Right atrium auricular region (tissue), 2 donors: ENCODE measurements around the gene BRD1. TPM values are rescaled to one million over a fixed set of nuclear protein-coding genes. Genes with fewer than 3 reads are reported as not detected.
A peak's percentile ranks its signal among the peaks of the same experiment; 100 is the strongest.

ENCODE experiments used
- DNase-seq: peaks from one replicate; pipeline ENCODE4 v3.0.0-alpha.2; 2019; ENCODE audit warnings: low spot score
- H3K27ac ChIP-seq, 2 donors: fragments of 200-600 bp; sonication (generic); 1 replicate in 1 of 2; 2 replicates in 1 of 2; pipeline ENCODE4 v1.5.1; 2016 to 2019
- H3K27me3 ChIP-seq, 2 donors: fragments of 200-600 bp; sonication (generic); one replicate each; pipeline versions ENCODE4 v1.5.1 to v1.6.0; 2017 to 2019
- H3K36me3 ChIP-seq: fragments of 200-600 bp; sonication (generic); one replicate; pipeline ENCODE4 v1.5.1; 2016
- H3K4me1 ChIP-seq, 2 donors: fragments of 200-600 bp; sonication (generic); one replicate each; pipeline versions ENCODE4 v1.5.1 to v1.6.0; 2017 to 2019
- H3K4me3 ChIP-seq, 2 donors: fragments of 200-600 bp; sonication (generic); 1 replicate in 1 of 2; 2 replicates in 1 of 2; pipeline ENCODE4 v1.5.1; 2017 to 2019; ENCODE audit warnings: mild to moderate bottlenecking in 1 of 2, moderate library complexity in 1 of 2
- H3K9me3 ChIP-seq, 2 donors: fragments of 200-600 bp; sonication (generic); one replicate each; pipeline ENCODE4 v1.5.1; 2019
- CTCF ChIP-seq, 2 donors: fragments of 200-600 bp; sonication (generic); IDR thresholded peaks; one replicate each; pipeline ENCODE4 v1.5.1; 2019; ENCODE audit warnings: antibody characterized with exemption in 2 of 2
- total RNA-seq, 2 donors: library from RNA; depleted of rRNA; stranded (reverse); fragments of >200 nt; gene quantifications; one replicate each; pipeline ENCODE4 v1.1.0, GENCODE V29; 2016

BRD1 gene
- total RNA-seq, 2 donors from 2014 or later: 17.7 to 20.8 TPM

GRCh38 chr22:49751318-49751965, 76.2 kb downstream of the BRD1 start:
- DNase-seq: peak; percentile 11
- no peaks in the 10 kb centered on the region for H3K27me3 ChIP-seq
- no peak for TF ChIP-seq CTCF (IDR thresholded peaks at IDR 0.05)

GRCh38 chr22:49749885-49750510, 77.7 kb downstream of the BRD1 start:
- H3K4me3 ChIP-seq: no peak overlapping the region
- no peaks in the 10 kb centered on the region for H3K36me3 ChIP-seq
- no peaks in the 10 kb centered on the region for H3K27me3 ChIP-seq
- DNase-seq: peak; percentile 40
- no peak for TF ChIP-seq CTCF (IDR thresholded peaks at IDR 0.05)
- H3K9me3 ChIP-seq: peaks cover 0 to 23% of the 10 kb centered on the region in 2 donors
- no peaks in the 10 kb centered on the region for H3K4me1 ChIP-seq
- no peak overlapping the region for H3K27ac ChIP-seq

More at GRCh38 chr22:49751318-49751965, 76.2 kb downstream of the BRD1 start:
- Histone ChIP-seq H3K4me1 (no peaks in the 10 kb centered on the region), H3K4me3 (no peak overlapping the region), H3K27ac (no peak overlapping the region), H3K36me3 (no peaks in the 10 kb centered on the region), H3K9me3 (peaks cover 0 to 14% of the 10 kb centered on the region in 2 donors)

GRCh38 chr22:49749227-49749626, 78.4 kb downstream of the BRD1 start:
- DNase-seq: peak; percentile 30
- no peaks in the 10 kb centered on the region for H3K4me1 ChIP-seq
- H3K36me3 ChIP-seq: no peaks in the 10 kb centered on the region
- peaks cover 0 to 30% of the 10 kb centered on the region in 2 donors for H3K9me3 ChIP-seq
- H3K4me3 ChIP-seq: no peak overlapping the region
- TF ChIP-seq CTCF (IDR thresholded peaks at IDR 0.05): no peak
- no peak overlapping the region for H3K27ac ChIP-seq
- no peaks in the 10 kb centered on the region for H3K27me3 ChIP-seq

- H3K4me1 ChIP-seq: no peaks in the 10 kb centered on the region
Measured at GRCh38 chr22:49748514-49748913, 79.2 kb downstream of the BRD1 start.

GRCh38 chr22:49747716-49748115, 80.0 kb downstream of the BRD1 start:
- no peaks in the 10 kb centered on the region for H3K36me3 ChIP-seq
- H3K4me1 ChIP-seq: no peaks in the 10 kb centered on the region
- TF ChIP-seq CTCF (IDR thresholded peaks at IDR 0.05): no peak
- H3K9me3 ChIP-seq: peaks cover 0 to 45% of the 10 kb centered on the region in 2 donors
- no peaks in the 10 kb centered on the region for H3K27me3 ChIP-seq
- no peak overlapping the region for H3K4me3 ChIP-seq
- H3K27ac ChIP-seq: no peak overlapping the region
- DNase-seq: no peak

More at GRCh38 chr22:49748514-49748913, 79.2 kb downstream of the BRD1 start:
- no peak for DNase-seq
- Histone ChIP-seq H3K4me3 (no peak overlapping the region), H3K9me3 (peaks cover 0 to 38% of the 10 kb centered on the region in 2 donors), H3K27me3 (no peaks in the 10 kb centered on the region), H3K27ac (no peak overlapping the region), H3K36me3 (no peaks in the 10 kb centered on the region)
- TF ChIP-seq CTCF (IDR thresholded peaks at IDR 0.05): no peak
